GM20000 (cell line): ENCODE results near the gene SLC44A5.

ENCODE experiments used
- DNase-seq: peaks from one replicate; pipeline ENCODE4 v3.0.0; 2012; ENCODE audit warnings: low spot score
- CTCF ChIP-seq: IDR thresholded peaks from 2 replicates; pipeline ENCODE4 v1.5.1; 2012; ENCODE audit warnings: mild to moderate bottlenecking, control low read depth; ENCODE audit errors: extremely low read depth, missing control alignments

Gene SLC44A5

GRCh38 chr1:75237316-75237715, 373.6 kb downstream of the SLC44A5 start:
- TF ChIP-seq CTCF, result no peak
- no peak for DNase-seq

- TF ChIP-seq CTCF, result no peak
These were observed 376.4 kb downstream of the SLC44A5 start for GRCh38 chr1:75234562-75234961.

GRCh38 chr1:75233302-75233929, 377.5 kb downstream of the SLC44A5 start:
- peak; percentile 19 for DNase-seq
- TF ChIP-seq CTCF, result peak; percentile 23

More at GRCh38 chr1:75234562-75234961, 376.4 kb downstream of the SLC44A5 start:
- DNase-seq, result no peak

GRCh38 chr1:75220072-75220471, 390.8 kb downstream of the SLC44A5 start:
- no peak for TF ChIP-seq CTCF
- no peak for DNase-seq

GRCh38 chr1:75214017-75214416, 396.9 kb downstream of the SLC44A5 start:
- DNase-seq, result no peak
- TF ChIP-seq CTCF, result no peak

GRCh38 chr1:75211648-75212047, 399.3 kb downstream of the SLC44A5 start:
- TF ChIP-seq CTCF, result no peak
- DNase-seq, result no peak

- no peak for DNase-seq
- no peak for TF ChIP-seq CTCF
These were observed 402.1 kb downstream of the SLC44A5 start for GRCh38 chr1:75208862-75209261.
